ENCODE measurements around the gene RPP14. TPM values are rescaled to one million over a fixed set of nuclear protein-coding genes. Genes with fewer than 3 reads are reported as not detected.

The RPP14 gene
- total RNA-seq, 4 donors from 2014 or later = 9.2 to 25.1 (median 18.8) TPM

- 83 to 86% methylated on average over 1 to 3 of the region's 3 CpGs for WGBS, 2 donors (ENCODE audit: low coverage in 1 of 2)
- intact Hi-C loops (cut with DNase I; ENCODE audit: low total_unique reads) (no loop called here), in situ Hi-C loops (cut with MboI; ENCODE audit: low pct_ligation_motif_present in 1 of 4, low pct_unique_long_range_greater_than_20kb in 1 of 4, low sequenced_read_pairs in 3 of 4) (no loop called here)
- Histone ChIP-seq H3K36me3 (no peaks in the 10 kb centered on the region), H3K27me3 (no peaks in the 10 kb centered on the region), H3K4me1 (peaks cover 0 to 25% (median 13%) of the 10 kb centered on the region in 4 donors), H3K4me3 (no peak overlapping the region), H3K27ac (peak overlapping the region in 3 of 4 donors; percentile 56 to 70 (median 66)), H3K9me3 (no peaks in the 10 kb centered on the region)
- TF ChIP-seq EP300 (IDR thresholded peaks at IDR 0.05; ENCODE audit: low read depth) = no peak
- no peak for TF ChIP-seq POLR2AphosphoS5 (IDR thresholded peaks at IDR 0.05)
- TF ChIP-seq CTCF (IDR thresholded peaks at IDR 0.05) = no peak
- TF ChIP-seq POLR2A (IDR thresholded peaks at IDR 0.05) = no peak
- DNase-seq = no peak
These were observed 52.0 kb downstream of the RPP14 start for GRCh38 chr3:58358092-58358491.

DNA sequence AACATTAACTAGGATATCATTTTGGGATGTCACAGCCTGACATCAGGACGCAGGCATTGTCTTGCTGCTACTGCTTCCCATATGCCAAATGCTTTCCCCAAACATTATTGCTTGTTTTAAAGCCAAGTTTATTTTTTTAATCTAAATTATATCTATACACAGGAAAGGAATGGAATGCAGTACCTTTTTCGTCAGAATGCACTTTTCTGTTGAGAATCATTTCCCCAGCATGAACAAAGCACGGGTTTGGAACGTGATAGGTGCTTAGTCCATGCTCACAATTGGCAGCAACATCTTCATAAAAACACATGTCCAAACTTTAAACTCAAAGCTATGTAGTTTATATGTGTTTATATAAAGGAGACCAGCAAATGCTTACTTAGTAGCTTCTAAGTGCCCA lies 52.8 kb downstream of the RPP14 start:
- no peaks in the 10 kb centered on the region for H3K9me3 ChIP-seq
- H3K4me3 ChIP-seq = no peak overlapping the region
- in situ Hi-C loops (cut with MboI; ENCODE audit: low pct_ligation_motif_present in 1 of 4, low pct_unique_long_range_greater_than_20kb in 1 of 4, low sequenced_read_pairs in 3 of 4) = no loop called here
- no peak for DNase-seq
- 70 to 71% methylated on average over 3 to 4 of the region's 4 CpGs for WGBS, 2 donors (ENCODE audit: low coverage in 1 of 2)
- H3K36me3 ChIP-seq = no peaks in the 10 kb centered on the region
- no peaks in the 10 kb centered on the region for H3K27me3 ChIP-seq
- peaks cover 0 to 25% (median 13%) of the 10 kb centered on the region in 4 donors for H3K4me1 ChIP-seq
- intact Hi-C loops (cut with DNase I; ENCODE audit: low total_unique reads) = no loop called here
- peak overlapping the region in 3 of 4 donors; percentile 56 to 70 (median 66) for H3K27ac ChIP-seq
- TF ChIP-seq CTCF (IDR thresholded peaks at IDR 0.05) (no peak), EP300 (IDR thresholded peaks at IDR 0.05; ENCODE audit: low read depth) (no peak)

DNA sequence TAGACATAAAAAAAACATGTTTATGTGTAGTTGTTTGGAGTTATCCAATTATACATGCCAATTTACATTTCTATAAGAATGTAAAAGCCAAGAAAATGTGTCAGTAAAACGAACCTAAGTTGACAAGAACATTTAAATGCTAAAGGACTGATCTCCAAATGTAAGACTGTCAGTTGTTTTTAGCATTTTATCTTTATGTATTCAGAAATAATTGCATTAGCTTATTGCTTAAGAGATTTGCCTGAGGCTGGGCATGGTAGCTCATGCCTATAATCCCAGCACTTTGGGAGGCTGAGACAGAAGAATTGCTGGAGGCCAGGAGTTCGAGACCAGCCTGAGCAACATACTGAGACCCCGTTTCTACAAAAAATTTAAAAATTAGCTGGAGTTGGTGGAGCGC lies 53.6 kb downstream of the RPP14 start:
- TF ChIP-seq POLR2A (IDR thresholded peaks at IDR 0.05) (no peak), CTCF (IDR thresholded peaks at IDR 0.05) (no peak), EP300 (IDR thresholded peaks at IDR 0.05; ENCODE audit: low read depth) (no peak), POLR2AphosphoS5 (IDR thresholded peaks at IDR 0.05) (no peak)
- peaks cover 0 to 25% (median 13%) of the 10 kb centered on the region in 4 donors for H3K4me1 ChIP-seq
- H3K27me3 ChIP-seq = no peaks in the 10 kb centered on the region
- H3K9me3 ChIP-seq = no peaks in the 10 kb centered on the region
- H3K27ac ChIP-seq = peak overlapping the region in 2 of 4 donors; percentile 56 to 70
- DNase-seq = no peak
- in situ Hi-C loops (cut with MboI; ENCODE audit: low pct_ligation_motif_present in 1 of 4, low pct_unique_long_range_greater_than_20kb in 1 of 4, low sequenced_read_pairs in 3 of 4) (no loop called here), intact Hi-C loops (cut with DNase I; ENCODE audit: low total_unique reads) (no loop called here)
- no peak overlapping the region for H3K4me3 ChIP-seq
- H3K36me3 ChIP-seq = no peaks in the 10 kb centered on the region
- 85 to 86% methylated on average over 3 to 4 of the region's 4 CpGs for WGBS, 2 donors (ENCODE audit: low coverage in 1 of 2)

DNA sequence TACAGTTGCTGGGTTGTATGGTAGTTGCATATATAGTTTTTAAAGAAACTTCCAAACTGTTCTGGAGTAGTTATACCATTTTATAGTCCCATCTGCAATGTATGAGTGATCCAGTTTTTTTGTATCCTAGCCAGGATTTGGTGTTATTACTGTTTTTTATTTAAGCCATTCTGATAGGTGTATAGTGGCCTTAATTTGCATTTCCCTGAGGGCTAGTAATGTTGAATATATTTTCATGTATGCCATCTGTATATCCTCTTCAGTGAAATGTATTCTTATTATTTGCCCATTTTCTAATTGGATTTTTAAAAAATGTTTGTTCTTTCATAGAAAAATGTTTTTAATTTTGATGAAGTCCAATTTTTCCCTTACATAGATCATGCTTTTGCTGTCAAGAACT lies 55.8 kb downstream of the RPP14 start:
- DNase-seq = no peak
- intact Hi-C loops (cut with DNase I; ENCODE audit: low total_unique reads) = no loop called here
- H3K4me3 ChIP-seq = no peak overlapping the region
- no peak for TF ChIP-seq EP300 (IDR thresholded peaks at IDR 0.05; ENCODE audit: low read depth)
- no peak for TF ChIP-seq POLR2AphosphoS5 (IDR thresholded peaks at IDR 0.05)
- no peak for TF ChIP-seq CTCF (IDR thresholded peaks at IDR 0.05)
- TF ChIP-seq POLR2A (IDR thresholded peaks at IDR 0.05) = no peak
- H3K36me3 ChIP-seq = no peaks in the 10 kb centered on the region
- peaks cover 0 to 9% (median 6%) of the 10 kb centered on the region in 4 donors for H3K4me1 ChIP-seq
- in situ Hi-C loops (cut with MboI; ENCODE audit: low pct_ligation_motif_present in 1 of 4, low pct_unique_long_range_greater_than_20kb in 1 of 4, low sequenced_read_pairs in 3 of 4) = no loop called here
- H3K27ac ChIP-seq = no peak overlapping the region
- H3K27me3 ChIP-seq = no peaks in the 10 kb centered on the region
- no peaks in the 10 kb centered on the region for H3K9me3 ChIP-seq
